SHP77 (cell line): Measurements from ENCODE around the gene MAP1B.
"Not testable (repeated sequence)": the region's sequence is repeated elsewhere in the genome, so short reads cannot be mapped to it uniquely, and the experiment has no call there.

Experiments
- DNase-seq, 2 experiments: peaks; one replicate each; lab custom pipeline; 2025; lab: John Stamatoyannopoulos, UW

The MAP1B gene

GRCh38 chr5:72161951-72162350, 54.7 kb downstream of the MAP1B start:
- DNase-seq, result no peak

DNA sequence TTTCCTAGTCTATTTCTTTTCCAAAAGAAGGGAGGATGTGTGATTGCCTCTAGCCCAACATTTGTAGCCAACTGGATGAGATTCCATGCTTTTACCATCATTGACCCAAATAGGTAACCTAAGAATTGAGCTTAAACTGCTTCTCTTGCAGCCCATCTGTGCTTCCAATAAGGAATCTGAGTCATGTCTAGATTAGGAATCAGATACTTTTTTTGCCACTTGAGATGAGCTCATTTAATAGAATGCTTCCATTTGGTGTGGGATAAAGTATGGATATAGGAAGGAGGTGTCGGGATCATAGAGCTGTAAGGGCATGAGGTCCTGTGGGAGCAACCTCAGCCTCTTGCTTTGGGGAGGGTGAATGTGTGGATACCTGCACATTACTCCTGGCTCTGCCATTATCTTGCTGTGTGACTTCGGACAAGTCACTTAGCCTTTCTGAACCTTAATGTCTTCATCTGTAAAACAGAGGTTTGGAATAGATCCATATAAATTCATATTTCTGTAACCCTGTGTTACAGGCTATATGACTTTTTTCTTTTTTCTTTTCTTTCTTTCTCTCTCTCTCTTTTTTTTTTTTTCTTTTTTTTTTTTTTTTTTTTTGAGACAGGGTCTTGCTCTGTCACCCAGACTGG, 56.2 kb downstream of the MAP1B start:
- DNase-seq, result no peak

DNA sequence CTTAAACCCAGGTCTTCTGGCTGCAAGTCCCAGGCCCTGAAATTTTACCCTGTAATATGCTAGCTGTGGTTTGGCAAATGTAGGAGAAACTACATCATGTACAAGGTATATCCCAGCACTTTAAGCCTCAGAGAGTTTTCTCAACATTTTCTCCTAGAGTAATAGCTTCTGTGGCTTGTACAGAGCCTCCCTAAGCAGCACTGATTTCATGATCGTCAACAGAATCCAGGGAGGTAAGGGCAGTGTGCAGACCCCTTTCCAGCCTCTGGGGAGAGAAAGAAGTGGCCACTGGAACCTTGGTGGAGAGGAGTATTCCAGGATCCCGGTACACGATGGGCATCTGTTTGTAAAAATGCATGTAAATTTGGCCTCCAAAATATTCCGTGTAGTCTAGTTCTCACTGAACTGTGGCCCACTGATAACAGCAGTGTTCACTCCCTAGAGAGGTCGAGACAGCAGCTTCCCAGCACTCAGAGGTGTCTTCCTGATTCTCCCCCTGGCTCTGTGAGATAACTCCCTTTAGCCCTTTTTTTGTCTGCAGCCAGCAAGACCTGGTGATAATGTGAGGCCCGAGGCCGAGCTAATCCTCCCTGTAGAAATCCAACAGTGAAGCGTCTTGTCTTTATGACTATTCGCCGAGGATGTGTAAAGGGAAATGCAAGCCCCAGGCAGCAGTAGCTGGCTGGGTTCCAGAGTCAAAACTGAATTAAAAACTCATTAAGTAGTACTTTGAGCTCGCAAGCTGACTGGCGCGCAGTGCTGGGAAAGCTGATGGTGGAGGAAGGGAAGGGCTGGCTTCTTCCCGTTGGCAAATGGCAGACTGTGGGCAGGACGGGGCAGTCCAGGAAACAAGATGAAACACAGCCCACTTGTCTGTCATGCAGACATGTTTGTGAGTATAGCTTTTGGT, 59.0 kb downstream of the MAP1B start:
- no peak for DNase-seq

- DNase-seq, result no peak
Observed at GRCh38 chr5:72167257-72167656, 60.0 kb downstream of the MAP1B start.

DNA sequence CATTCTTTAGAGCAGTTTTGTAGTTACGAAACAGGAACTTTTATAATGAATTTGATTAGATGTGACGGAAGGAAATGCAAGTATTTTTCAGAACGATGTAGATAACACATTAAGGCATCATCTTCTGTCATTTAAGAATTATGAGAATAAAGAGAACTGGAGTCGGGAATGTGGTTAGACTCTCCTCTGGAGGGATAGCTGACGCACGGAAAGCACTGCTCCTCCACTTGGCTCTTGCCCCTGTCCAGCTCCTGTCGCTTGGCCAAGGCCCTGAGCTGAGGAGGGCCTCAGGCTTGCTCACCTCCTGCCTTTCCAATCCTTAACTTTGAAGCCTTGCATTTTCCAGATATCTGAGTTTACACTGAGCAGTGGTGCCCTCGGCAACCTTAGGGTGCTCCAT, 60.5 kb downstream of the MAP1B start:
- DNase-seq, result no peak

- no peak for DNase-seq
Observed at GRCh38 chr5:72170101-72170500, 62.8 kb downstream of the MAP1B start.

DNA sequence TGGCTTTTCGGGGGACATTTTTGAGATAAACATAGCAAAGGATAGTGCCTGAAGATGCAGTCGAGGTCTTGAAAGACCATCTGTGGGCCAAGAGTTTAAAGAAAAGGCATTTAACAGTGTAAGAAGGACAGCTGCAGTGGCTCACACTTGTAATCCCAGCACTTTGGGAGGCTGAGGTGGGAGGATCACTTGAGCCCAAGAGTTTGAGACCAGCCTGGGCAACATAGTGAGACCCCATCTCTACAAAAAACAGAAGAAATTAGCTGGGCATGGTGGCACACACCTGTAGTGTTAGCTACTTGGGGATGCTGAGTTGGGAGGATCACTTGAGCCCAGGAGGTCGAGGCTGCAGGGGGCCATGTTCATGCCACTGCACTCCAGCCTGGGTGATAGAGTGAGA, 63.9 kb downstream of the MAP1B start:
- not testable (repeated sequence) for DNase-seq

GRCh38 chr5:72171667-72172066, 64.4 kb downstream of the MAP1B start:
- no peak for DNase-seq

DNA sequence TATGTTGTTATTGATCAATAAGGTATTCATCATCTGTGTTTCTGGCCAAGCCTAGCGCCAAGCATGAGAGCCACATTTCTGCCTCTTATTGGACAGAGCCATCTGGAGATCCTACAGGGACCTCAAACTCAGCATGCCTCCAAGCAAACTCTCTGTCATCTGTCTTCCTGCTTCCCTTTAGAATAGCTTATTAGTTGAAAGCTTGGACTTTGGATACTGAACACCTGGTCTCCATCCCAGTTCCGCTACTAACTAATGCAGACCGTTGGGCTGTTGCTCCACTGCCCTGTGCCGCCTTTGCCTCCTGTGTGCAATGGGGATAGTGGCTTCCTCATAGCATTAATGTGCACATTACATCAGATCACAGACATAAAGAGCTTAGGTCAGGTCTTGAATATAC, 65.5 kb downstream of the MAP1B start:
- no peak for DNase-seq

- no peak for DNase-seq
Observed at GRCh38 chr5:72177538-72177937, 70.3 kb downstream of the MAP1B start.

GRCh38 chr5:72179028-72179815, 71.9 kb downstream of the MAP1B start:
- DNase-seq, result no peak

GRCh38 chr5:72179816-72180440, 72.7 kb downstream of the MAP1B start:
- DNase-seq, result no peak

DNA sequence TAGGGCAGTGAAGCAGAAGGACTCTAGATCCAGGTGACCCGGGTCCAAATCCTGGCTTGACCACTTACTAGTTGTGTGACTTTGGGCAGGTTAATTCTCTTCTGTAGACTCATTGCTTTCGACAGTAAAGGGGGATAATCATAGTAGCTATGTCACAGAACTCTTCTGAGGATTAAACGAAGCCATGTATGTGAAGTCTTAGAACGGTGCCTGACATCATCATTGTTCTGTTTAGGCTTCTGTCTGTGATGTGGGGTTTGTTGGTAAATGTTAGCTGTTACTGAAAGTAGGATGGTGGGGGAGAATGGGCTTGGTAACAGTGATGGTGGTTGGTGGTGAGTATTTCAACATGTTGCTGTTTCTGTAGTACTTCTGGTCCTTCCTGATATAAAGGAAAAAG, 73.7 kb downstream of the MAP1B start:
- no peak for DNase-seq

GRCh38 chr5:72182686-72183085, 75.4 kb downstream of the MAP1B start:
- DNase-seq, result no peak

GRCh38 chr5:72183101-72183520, 75.8 kb downstream of the MAP1B start:
- DNase-seq, result no peak

DNA sequence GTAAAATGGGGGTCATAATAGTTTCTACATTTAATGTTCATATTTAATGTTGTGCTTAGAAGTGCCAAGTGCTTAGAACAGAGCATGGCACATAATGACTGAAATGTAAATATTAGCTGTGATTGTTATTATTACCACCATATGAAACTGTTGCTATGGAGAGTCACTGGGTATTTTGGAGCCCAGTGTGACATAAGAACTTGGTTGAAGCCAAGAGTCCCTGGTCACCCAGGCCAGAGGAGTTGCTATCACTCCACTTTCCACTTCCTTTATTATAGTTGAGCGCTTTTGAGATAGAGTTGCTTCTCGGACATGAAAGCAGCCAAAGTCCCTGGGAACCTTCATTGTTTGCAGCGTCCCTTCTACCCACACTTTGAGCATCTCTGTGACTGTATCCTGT, 77.1 kb downstream of the MAP1B start:
- no peak for DNase-seq

- no peak for DNase-seq
Observed at GRCh38 chr5:72185496-72186329, 78.4 kb downstream of the MAP1B start.

DNA sequence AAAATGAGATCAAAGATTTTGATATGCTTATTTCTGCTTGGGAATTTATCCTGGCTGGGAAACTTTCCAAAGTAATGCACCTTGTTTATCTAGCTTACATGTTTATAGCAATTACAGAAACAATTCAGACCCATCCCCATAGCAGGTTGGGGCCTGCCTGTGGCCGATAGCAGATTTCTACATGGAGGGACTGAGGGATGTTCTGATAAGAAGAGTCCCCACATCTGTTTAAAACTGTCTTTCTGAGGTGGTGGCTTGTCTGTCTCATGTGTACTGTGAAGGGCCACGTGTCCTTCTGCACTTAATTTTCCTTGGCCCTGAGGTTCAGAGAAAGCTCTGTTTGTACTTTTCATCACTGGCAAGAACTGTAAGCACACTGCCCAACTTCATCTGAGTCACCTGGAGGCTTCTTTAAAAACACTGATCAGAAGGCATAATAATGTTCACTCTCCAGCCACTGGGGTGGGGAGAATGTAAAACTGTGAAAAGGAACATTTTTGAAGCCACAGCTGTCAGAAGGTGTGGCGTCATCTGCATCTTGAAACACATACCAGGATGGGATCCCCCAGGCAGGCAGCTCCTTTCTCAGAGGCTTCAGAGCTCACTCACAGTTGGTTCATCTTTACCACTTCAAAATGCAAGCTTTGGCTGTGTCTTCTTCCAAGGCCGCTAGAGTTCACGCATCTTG, 80.3 kb downstream of the MAP1B start:
- DNase-seq, result no peak

- DNase-seq, result no peak
Observed at GRCh38 chr5:72188166-72188565, 80.9 kb downstream of the MAP1B start.

DNA sequence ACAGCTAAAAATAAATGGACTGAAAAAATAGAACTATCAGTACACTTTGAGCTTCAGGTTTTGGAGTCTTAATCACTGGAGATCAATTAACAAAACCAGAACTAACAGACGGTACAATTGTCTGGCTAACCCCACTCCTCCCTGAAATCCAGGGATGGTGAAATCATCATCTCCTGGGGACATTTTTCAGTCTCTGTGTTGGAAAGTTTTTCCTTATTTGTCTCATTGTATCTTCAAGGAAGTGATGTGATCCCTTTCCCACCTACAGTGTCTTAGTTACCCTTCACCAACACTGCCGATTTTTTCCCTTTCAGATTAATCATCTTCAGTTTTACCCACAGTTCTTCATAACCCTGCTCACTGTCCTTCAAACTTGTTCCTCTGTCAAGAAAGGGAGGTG, 81.9 kb downstream of the MAP1B start:
- DNase-seq, result no peak

- DNase-seq, result no peak
Observed at GRCh38 chr5:72191404-72191803, 84.1 kb downstream of the MAP1B start.
